ENCODE measurements around the gene MYZAP.

Gene MYZAP

DNA sequence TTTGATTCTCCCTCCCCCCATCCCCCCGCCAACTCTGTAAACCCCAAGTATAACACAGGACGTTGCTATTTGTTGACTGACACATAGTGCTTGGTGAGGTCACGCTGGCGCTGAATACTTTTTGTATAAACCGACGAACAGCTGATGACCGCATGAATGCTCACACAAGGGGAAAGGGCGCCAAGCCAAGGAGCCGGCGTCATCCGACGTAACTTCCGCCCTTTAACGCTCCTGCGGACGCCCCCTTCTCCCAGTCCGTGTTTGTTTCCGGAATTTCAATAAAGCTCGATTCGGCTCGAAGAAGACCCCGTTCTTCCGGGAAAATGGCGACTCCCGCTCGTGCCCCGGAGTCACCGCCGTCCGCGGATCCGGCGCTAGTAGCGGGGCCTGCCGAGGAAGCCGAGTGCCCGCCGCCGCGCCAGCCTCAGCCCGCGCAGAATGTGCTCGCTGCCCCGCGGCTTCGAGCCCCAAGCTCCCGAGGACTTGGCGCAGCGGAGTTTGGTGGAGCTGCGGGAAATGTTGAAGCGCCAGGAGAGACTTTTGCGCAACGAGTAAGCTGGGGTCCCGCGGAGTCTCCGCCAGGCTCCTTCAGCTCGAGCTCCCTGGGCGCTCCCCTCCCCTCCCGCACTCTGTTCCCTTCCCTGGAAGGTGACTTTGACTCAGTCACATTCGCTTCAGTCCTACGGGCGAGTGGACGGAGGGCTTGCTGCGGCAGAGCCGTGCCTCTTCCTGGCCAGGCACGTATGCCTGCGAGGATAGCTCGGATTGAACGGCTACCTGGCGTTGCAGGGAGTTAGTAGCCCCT is 114.9 kb downstream of the MYZAP start, which contains the start of gene POLR2M:
Gene POLR2M (plus strand): TSS at position 310 of the 805 bp plus-strand sequence. CDS start 129 bp downstream, at position 439.
- peak; percentile 54 for DNase-seq

- DNase-seq, result no peak
Observed at GRCh38 chr15:57708047-57708446, 116.3 kb downstream of the MYZAP start.

- no peak for DNase-seq
Observed at GRCh38 chr15:57718309-57718708, 126.6 kb downstream of the MYZAP start.

DNA sequence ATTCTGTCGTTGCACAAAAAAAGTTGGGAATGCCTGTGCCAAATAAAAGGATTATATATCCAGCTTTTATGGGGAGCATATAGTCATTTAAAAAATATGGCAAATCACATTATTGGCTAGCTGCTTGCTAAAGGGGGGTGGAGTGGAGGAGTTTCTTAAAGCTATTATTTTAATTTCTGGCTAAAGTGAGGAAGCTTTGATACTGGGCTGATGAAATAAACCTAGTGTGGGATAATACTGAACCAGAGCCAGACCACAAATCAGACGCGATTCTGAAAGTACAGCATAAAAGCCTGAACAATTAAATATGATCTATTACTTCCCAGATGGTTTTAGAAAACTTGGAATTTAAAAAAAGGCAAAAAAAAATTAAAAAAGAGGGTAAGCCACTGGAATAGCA is 129.2 kb downstream of the MYZAP start:
- no peak for DNase-seq

- no peak for DNase-seq
Observed at GRCh38 chr15:57726411-57726810, 134.7 kb downstream of the MYZAP start.

DNA sequence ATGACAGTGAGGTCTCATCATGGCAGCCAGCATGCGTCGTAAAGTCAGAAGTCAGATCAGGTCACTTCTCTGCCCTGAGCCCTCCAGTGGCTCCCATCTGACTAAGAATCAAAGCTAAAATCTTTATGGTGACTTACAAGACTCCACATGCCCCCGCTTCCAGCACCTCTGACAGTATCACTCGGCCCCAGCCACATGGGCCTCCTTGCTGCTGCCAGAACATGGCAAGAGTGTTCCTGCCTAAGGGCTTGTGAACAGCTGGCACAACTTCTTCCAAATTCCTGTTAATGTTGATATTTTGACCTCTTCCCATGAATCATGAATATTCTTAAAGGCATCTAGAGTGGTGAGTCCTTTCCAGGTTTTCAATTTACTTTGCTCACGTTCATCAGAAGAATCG is 135.3 kb downstream of the MYZAP start:
- no peak for DNase-seq

DNA sequence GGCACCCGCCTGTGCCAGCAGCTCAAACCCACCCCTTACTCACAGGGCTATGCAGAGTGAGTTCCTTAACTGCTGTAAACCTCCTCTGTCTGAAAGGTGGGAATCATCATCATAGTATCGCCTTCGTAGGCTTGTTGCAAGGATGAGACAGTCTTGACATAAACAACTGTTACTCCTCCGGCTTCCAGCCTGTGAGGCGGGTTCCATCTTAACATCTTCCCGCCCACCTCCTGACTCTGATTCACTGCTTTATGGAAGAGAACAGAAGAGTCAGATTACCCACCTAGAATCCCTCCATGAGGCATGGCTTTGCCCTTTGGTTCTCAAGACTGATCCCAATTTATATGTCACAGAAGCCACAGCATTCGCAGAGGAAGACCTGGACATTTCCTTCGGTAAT is 136.7 kb downstream of the MYZAP start:
- DNase-seq, result no peak

GRCh38 chr15:57730876-57731275 is 139.2 kb downstream of the MYZAP start:
- no peak for DNase-seq

GRCh38 chr15:57731530-57732103 is 139.9 kb downstream of the MYZAP start:
- DNase-seq, result no peak

DNA sequence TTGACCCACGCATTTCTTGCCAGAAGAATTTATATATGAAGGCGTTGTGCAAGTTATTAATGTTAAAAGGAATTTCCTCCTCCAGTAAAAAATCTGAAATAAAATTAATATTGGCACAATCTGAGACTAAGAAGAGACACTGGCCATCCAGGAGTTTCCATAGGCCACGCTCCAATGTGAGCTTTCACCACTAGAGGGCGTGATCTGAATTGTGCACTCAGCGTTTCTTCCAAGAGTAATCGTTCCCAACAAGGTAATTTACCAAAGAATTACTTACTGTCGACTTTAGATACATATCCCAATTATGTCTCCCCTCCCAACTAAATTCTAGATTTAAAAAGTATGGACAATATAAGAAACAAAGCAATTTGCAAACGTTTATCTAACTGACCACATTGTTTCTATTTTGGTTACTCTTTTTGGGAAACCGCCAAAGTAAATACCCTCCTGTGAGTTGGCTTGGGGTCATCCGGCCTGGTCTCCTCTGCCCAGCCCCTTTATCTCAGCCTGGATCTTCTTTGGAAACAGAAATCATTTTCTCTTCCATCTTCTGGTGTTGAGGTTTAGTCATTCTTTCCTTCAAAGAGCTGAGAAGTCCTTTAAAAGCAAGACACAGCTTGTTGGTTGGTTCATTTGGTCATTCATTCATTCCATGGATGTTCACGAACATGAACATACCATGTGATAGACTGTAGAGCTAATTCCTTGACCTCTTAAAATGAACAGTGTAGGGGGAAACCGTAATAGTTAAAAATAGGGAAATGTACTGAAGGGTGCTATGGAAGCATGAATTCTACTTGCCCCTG is 141.0 kb downstream of the MYZAP start:
- DNase-seq, result no peak

GRCh38 chr15:57734860-57735259 is 143.2 kb downstream of the MYZAP start:
- DNase-seq, result no peak
